ENCODE results near the gene PSPN. TPM values are rescaled to one million over a fixed set of nuclear protein-coding genes. Genes with fewer than 3 reads are reported as not detected.

PSPN gene
- 0.44 and 1.2 TPM in 2 replicates for total RNA-seq

DNA sequence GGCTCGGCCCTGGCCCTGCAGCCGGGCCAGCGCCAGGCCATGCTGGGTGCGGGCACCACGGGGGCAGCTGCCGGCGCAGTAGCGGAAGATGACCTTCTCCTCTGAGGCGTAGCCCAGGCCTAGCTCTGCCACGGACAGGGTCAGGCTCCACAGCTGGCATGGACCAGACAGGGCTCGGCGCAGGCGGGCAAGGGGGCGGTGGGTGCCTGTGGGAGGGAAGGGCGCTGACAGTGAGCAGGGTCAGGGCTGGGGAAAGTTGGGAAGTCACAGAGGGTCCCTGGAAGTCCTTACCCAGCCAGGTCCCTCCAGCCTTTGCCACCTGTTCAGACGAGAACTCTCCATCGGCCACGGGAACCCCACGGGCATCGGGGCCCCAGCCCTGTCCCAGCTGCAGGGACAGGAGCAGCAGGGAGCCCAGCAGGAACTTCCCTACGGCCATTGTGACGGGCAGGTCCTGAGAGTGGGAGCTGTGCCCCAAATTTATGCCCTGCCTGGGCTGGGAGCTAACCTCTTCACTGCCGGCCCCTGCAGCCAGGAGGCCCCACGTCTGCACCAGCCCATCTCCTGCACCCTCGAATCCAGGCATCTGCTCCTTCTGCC is at the start of gene PSPN:
Gene PSPN, minus strand, starts transcription at position 523 of the 600 bp plus-strand sequence. Its CDS starts 84 bp downstream, at position 439.
- no peak for DNase-seq (ENCODE audit: low read depth in 2 of 2)

GRCh38 chr19:6424939-6425731 is 49.4 kb upstream of the PSPN start:
- peak; percentile 100 for DNase-seq (ENCODE audit: low read depth in 2 of 2)

GRCh38 chr19:6424195-6424938 is 48.6 kb upstream of the PSPN start, which contains the start of gene KHSRP:
Gene KHSRP, minus strand, starts transcription at chr19:6424811. Its CDS starts 110 bp downstream, at chr19:6424701.
- DNase-seq (ENCODE audit: low read depth in 2 of 2), result peak; percentile 15 to 29

DNA sequence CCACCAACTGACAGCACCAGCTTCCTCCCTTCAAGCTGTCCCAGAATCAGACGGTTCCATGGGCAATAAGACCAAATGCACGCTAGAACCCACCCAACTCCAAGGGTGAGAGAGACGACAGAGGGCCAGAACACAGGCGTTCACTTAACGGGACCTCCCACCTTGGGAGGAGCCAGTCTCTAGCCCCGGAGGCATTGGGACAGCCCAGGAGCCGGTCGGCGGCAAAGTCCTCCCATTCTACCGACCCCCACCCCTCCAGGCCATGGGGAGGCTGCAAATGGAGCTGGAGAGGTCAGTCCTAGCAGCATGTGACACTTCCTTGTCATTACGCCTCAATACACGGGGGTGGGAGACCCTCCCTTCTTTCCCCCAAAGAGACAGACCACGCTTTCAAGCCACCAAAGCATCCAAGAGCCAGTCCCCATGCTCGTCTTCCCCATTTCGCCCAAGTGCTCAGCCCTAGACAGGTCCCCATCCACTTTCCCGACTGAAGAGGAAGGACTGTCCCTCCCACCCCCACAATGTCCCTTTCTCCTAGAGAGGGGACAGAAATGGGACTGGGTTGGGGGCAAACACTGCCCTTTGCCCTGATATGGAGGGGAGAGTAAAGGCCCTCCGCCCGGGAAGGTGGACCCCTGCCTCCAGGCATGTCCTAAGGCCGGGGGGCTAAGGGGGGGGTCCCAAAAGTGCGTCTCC is 47.9 kb upstream of the PSPN start:
- peak; percentile 45 to 60 for DNase-seq (ENCODE audit: low read depth in 2 of 2)

GRCh38 chr19:6421075-6422014 is 45.6 kb upstream of the PSPN start:
- DNase-seq (ENCODE audit: low read depth in 2 of 2), result no peak

DNA sequence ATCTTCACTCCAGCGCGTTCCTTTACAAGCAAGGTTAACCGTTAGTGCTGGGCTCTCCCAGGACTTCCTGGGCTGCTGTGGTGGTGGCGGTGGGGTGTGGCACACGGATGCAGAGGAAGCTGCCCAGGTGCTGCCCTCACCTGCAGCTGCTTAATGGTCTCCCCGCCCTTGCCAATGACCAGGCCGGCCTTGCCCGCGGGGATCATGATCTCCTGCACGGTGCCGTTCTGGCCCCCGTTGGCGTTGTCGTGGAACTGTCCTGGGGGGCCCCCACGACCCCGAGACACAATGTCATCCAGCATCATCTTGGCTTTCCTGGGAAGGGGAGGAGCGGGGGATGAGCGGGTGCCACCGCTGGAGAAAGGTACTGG is 42.8 kb upstream of the PSPN start:
- no peak for DNase-seq (ENCODE audit: low read depth in 2 of 2)

DNA sequence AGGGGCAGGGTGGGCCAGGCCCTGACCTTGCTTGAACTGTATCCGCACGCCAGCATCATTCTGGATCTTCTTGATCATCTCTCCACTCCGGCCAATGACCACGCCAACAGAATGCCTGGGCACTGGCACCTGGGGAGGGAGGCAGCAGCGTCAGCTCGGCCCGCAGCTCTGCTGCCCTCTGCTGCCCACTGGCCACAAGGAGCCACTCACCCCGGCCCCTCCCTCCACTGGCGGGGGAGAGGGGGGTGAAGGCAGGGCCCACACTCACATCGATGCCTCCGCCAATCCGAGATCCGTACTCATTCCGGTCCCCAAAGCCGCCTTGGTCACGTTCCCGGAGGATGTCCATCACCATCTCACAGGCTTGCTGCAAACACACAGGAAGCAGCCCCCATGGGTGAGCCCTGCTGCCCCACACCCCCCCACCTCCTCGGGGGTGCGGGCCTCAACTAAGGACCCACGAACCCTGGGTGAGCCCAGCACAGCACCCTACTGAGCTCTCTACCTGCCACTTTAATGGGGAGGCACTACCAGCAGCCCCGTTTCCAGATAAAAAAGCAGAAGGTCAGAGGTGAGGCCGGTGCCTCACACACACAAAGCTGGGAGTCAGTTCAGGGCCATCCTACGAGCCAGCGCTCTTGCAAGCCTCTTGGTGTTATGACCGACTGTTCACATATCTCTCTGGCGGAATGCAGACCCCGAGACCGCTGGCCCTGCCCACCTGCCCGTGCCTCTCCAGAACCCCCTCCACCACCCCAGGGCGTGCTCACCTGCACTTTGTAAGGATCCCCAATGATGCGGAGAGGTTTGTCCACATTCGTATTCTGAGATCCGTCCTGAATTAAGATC is 42.2 kb upstream of the PSPN start:
- peak; percentile 41 to 52 for DNase-seq (ENCODE audit: low read depth in 2 of 2)

- DNase-seq (ENCODE audit: low read depth in 2 of 2), result no peak
These were observed 41.1 kb upstream of the PSPN start for GRCh38 chr19:6416658-6417405.

GRCh38 chr19:6415591-6416190 is 40.0 kb upstream of the PSPN start:
- DNase-seq (ENCODE audit: low read depth in 2 of 2), result no peak

GRCh38 chr19:6414793-6415590 is 39.3 kb upstream of the PSPN start:
- no peak for DNase-seq (ENCODE audit: low read depth in 2 of 2)

DNA sequence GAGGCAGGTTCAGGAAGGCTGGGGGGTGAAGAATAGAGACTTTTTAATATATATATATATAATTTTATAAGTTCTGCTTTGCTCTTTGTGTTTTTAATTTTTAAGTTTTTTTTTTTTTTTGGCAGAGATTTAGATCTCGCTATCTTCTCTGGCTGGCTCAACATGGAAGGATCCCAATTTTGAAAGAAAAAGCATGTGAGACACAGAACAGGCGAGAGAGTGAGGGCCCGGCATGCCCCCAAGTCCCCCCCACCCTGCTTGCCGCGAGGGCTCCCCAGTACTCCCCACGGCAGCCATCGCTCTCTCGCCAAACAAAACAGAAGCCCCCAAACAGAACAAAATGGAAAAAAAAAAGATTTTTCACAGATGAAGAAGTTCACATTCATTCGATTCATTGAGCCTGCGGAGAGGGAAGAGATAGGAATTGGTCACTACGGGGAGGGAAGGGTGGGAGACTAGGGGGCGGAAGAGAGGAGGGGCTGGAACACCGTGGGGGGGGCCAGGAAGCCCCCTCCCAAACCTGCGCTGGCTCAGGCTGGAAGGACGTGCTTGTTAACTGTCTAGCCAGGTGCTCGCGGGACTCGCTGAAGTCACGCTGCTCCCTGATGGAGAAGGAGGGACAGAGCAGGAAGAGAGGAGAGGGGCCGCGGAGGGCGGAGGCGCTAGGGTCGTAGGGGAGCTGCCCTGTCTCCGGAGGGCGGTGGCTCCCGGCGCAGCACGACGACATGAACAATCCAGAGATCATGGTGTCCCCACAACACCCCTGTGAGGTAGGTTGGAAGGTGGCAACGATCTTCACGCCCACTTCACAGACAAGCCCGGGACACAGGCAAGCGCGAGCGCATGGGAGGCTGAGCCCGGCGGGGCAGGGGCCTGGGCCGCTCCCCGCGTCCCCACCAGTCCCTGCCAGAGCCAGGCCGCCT is 38.2 kb upstream of the PSPN start:
- DNase-seq (ENCODE audit: low read depth in 2 of 2), result no peak

DNA sequence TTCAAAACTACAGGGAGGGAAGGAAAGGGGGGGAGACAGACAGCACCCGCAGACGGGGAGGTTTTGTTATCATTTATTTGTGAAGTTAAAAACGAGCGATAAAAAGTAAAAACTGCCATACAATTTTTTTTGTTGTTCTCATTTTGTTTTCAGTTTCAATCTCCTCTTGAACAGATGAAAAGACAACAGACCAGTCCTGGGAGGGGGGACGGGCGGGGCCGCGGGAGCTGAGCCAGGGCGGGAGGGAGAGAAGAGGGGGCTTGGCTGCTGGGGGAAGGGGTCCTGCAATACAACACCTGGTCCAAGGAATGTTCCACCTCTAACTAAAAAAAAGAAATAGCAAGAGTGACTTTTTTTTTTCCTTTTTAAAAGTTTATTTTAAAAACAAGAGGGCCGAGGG is 37.6 kb upstream of the PSPN start:
- DNase-seq (ENCODE audit: low read depth in 2 of 2), result no peak

GRCh38 chr19:6412447-6413091 is 36.8 kb upstream of the PSPN start:
- peak; percentile 23 to 41 for DNase-seq (ENCODE audit: low read depth in 2 of 2)

DNA sequence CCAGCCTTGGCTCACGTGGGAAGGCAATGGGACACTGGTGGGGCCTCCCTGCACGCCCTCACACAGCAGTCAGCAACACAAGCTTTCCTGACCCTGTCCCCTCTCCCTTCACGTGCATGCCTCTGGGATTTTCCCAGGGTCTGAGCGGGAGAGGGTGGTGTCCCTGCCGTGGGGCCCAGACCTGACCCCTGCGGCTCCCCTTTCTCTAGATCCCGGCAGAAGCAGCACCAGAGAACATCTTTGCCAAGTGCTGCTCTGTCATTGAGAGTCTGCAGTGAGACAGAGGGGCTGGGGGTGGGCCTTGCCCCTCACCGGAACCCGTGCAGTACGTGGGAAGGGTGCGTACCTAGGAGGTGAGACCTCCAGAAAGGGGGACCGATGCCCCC is 36.3 kb upstream of the PSPN start:
- DNase-seq (ENCODE audit: low read depth in 2 of 2), result no peak

DNA sequence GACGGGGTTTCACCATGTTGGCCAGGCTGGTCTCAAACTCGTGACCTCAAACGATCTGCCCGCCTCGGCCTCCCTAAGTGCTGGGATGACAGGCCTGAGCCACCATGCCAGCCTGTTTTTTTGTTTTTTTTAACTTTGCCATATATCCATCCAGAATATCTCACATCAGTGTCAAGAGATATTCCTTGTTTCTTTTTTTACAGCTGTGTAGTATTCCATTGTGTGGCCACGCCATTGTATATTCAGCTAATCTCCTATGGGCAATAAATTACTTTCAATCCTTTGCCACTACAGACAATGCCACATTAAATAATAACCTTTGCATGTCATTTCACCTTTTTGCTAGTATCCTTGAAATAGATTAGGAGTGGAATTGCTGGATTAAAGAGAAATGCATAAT is 33.6 kb upstream of the PSPN start:
- DNase-seq (ENCODE audit: low read depth in 2 of 2), result no peak

GRCh38 chr19:6406401-6406800 is 30.7 kb upstream of the PSPN start:
- DNase-seq (ENCODE audit: low read depth in 2 of 2), result no peak
